Liver (tissue), 3 donors: ENCODE data around the gene NOS2.

Experiments used
- HNF4A ChIP-seq, 2 donors: conservative IDR thresholded peaks; 2 replicates each; pipeline ENCODE4 v1.6.1; 2016; ENCODE audit warnings: antibody characterized with exemption in 2 of 2, mild to moderate bottlenecking in 2 of 2
- JUND ChIP-seq, 2 donors: IDR thresholded peaks; 2 replicates each; pipeline ENCODE4 v1.6.1; 2016; ENCODE audit warnings: antibody characterized with exemption in 2 of 2
- NR2F2 ChIP-seq: IDR thresholded peaks from 2 replicates; pipeline ENCODE4 v1.6.1; 2016; ENCODE audit warnings: antibody characterized with exemption
- RAD21 ChIP-seq, 2 donors: IDR thresholded peaks; 2 replicates each; pipeline ENCODE4 v1.6.1; 2016; ENCODE audit warnings: antibody characterized with exemption in 2 of 2, mild to moderate bottlenecking in 2 of 2
- TAF1 ChIP-seq: conservative IDR thresholded peaks from 2 replicates; pipeline ENCODE4 v1.6.1; 2016; ENCODE audit warnings: antibody characterized with exemption, mild to moderate bottlenecking
- YY1 ChIP-seq: IDR thresholded peaks from 2 replicates; pipeline ENCODE4 v1.6.1; 2016; ENCODE audit warnings: antibody characterized with exemption, mild to moderate bottlenecking
- TF ChIP-seq, protein P1 (sequence below): fragments of 150-350 bp; IDR thresholded peaks from 2 replicates; pipeline ENCODE4 v1.5.1; 2017; ENCODE audit warnings: improper control_type of control experiment, low read depth, low read length; ENCODE audit not compliant: missing input control
- TF ChIP-seq, protein P2 (sequence below): IDR thresholded peaks from 2 replicates; pipeline ENCODE4 v1.6.1; 2016; ENCODE audit warnings: antibody characterized with exemption
- TF ChIP-seq, protein P3 (sequence below): IDR thresholded peaks from 2 replicates; pipeline ENCODE4 v1.6.1; 2016; ENCODE audit warnings: antibody characterized with exemption
- TF ChIP-seq, protein P4 (sequence below): IDR thresholded peaks from 2 replicates; pipeline ENCODE4 v1.6.1; 2016; ENCODE audit warnings: antibody characterized with exemption, mild to moderate bottlenecking
- donor health status: healthy.
- donor health status: healthy.

- TF ChIP-seq, protein P1, sequence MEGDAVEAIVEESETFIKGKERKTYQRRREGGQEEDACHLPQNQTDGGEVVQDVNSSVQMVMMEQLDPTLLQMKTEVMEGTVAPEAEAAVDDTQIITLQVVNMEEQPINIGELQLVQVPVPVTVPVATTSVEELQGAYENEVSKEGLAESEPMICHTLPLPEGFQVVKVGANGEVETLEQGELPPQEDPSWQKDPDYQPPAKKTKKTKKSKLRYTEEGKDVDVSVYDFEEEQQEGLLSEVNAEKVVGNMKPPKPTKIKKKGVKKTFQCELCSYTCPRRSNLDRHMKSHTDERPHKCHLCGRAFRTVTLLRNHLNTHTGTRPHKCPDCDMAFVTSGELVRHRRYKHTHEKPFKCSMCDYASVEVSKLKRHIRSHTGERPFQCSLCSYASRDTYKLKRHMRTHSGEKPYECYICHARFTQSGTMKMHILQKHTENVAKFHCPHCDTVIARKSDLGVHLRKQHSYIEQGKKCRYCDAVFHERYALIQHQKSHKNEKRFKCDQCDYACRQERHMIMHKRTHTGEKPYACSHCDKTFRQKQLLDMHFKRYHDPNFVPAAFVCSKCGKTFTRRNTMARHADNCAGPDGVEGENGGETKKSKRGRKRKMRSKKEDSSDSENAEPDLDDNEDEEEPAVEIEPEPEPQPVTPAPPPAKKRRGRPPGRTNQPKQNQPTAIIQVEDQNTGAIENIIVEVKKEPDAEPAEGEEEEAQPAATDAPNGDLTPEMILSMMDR: no peak
- TF ChIP-seq, protein P2, sequence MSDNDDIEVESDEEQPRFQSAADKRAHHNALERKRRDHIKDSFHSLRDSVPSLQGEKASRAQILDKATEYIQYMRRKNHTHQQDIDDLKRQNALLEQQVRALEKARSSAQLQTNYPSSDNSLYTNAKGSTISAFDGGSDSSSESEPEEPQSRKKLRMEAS: no peak
- TF ChIP-seq NR2F2 (no peak), RAD21 (IDR thresholded peaks at IDR 0.05) (no peak), TAF1 (no peak), HNF4A (conservative IDR thresholded peaks at IDR 0.05) (no peak), YY1 (no peak), JUND (IDR thresholded peaks at IDR 0.05) (no peak)
- TF ChIP-seq, protein P3, sequence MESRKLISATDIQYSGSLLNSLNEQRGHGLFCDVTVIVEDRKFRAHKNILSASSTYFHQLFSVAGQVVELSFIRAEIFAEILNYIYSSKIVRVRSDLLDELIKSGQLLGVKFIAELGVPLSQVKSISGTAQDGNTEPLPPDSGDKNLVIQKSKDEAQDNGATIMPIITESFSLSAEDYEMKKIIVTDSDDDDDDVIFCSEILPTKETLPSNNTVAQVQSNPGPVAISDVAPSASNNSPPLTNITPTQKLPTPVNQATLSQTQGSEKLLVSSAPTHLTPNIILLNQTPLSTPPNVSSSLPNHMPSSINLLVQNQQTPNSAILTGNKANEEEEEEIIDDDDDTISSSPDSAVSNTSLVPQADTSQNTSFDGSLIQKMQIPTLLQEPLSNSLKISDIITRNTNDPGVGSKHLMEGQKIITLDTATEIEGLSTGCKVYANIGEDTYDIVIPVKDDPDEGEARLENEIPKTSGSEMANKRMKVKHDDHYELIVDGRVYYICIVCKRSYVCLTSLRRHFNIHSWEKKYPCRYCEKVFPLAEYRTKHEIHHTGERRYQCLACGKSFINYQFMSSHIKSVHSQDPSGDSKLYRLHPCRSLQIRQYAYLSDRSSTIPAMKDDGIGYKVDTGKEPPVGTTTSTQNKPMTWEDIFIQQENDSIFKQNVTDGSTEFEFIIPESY: no peak
- TF ChIP-seq, protein P4, sequence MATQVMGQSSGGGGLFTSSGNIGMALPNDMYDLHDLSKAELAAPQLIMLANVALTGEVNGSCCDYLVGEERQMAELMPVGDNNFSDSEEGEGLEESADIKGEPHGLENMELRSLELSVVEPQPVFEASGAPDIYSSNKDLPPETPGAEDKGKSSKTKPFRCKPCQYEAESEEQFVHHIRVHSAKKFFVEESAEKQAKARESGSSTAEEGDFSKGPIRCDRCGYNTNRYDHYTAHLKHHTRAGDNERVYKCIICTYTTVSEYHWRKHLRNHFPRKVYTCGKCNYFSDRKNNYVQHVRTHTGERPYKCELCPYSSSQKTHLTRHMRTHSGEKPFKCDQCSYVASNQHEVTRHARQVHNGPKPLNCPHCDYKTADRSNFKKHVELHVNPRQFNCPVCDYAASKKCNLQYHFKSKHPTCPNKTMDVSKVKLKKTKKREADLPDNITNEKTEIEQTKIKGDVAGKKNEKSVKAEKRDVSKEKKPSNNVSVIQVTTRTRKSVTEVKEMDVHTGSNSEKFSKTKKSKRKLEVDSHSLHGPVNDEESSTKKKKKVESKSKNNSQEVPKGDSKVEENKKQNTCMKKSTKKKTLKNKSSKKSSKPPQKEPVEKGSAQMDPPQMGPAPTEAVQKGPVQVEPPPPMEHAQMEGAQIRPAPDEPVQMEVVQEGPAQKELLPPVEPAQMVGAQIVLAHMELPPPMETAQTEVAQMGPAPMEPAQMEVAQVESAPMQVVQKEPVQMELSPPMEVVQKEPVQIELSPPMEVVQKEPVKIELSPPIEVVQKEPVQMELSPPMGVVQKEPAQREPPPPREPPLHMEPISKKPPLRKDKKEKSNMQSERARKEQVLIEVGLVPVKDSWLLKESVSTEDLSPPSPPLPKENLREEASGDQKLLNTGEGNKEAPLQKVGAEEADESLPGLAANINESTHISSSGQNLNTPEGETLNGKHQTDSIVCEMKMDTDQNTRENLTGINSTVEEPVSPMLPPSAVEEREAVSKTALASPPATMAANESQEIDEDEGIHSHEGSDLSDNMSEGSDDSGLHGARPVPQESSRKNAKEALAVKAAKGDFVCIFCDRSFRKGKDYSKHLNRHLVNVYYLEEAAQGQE: peak; percentile 98
These were observed 37.6 kb downstream of the NOS2 start for GRCh38 chr17:27762527-27763305.
